Dendritic cell treated with granulocyte-macrophage colony-stimulating factor and Interleukin-4, amounts not matched to agents 40 ng/mL and 50 ng/mL, for 4 days (primary cell): ENCODE data around the gene ANKRD34C.

Source experiments
- H3K27ac Mint-ChIP-seq: one replicate; pipeline ENCODE4 v1.8.0; 2022; ENCODE audit warnings: mild to moderate bottlenecking, mixed read lengths
- H3K27me3 Mint-ChIP-seq: one replicate; pipeline ENCODE4 v1.8.0; 2022; ENCODE audit warnings: mild to moderate bottlenecking, mixed read lengths
- H3K36me3 Mint-ChIP-seq: one replicate; pipeline ENCODE4 v1.8.0; 2022; ENCODE audit warnings: low read depth, mixed read lengths
- H3K4me1 Mint-ChIP-seq: one replicate; pipeline ENCODE4 v1.8.0; 2022; ENCODE audit warnings: low read depth, mixed read lengths
- H3K4me3 Mint-ChIP-seq: one replicate; pipeline ENCODE4 v1.8.0; 2022; ENCODE audit warnings: mild to moderate bottlenecking, moderate library complexity, mixed read lengths
- H3K9me3 Mint-ChIP-seq: one replicate; pipeline ENCODE4 v1.8.0; 2022; ENCODE audit warnings: mixed read lengths
- intact Hi-C: fragments of 100-400 bp; cut with micrococcal nuclease; formaldehyde crosslinking; loops from one replicate; pipeline ENCODE4 v1.15.0; 2022

Gene ANKRD34C

DNA sequence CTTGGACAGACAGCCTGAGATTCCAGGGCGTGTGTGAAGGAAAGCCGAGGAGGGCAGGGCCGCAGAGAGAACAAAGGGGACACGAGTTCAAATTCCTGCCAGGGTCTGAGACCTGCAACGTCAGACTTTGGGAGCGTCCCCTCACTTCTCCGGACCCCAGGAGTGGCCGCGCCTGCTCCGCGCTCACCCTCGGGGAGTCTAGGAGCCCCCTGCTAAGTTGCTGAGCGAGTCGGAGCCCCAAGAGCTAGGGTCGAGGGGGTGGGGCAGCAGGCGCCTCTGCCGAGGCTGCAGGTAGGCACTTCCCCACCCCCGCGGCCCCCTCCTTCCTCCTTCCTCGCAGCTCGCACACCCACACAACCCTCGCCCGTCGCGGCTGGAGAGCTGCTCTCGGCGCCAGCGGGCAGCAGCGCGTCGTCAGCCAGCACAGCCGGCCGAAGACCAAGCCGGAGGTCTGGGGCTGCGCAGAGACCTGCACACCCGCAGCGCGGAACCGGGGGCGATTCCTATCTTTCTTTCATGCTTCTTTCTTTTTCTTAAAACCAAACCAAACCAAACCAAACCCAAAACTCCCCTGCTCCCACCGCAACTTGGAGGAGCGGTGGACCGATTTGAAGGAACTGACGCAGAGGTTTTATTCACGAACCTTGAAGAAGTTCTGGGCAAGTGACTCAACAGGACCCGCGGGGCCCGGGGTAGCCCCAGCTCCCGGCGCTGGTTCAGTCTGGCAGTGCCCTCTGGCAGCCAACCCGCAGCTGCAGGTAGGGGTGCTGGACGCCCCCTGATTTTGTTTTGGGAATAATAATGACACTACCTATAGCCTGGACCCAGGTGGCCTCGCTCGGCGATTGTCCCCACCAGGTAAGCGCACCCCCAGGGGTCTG, at the start of gene ANKRD34C:
Gene ANKRD34C, plus strand, starts transcription at position 352 of the 881 bp plus-strand sequence. CDS start 10,563 bp downstream, outside the sequence.
- Mint-ChIP-seq H3K36me3 (no peaks in the 10 kb centered on the region), H3K9me3 (no peaks in the 10 kb centered on the region), H3K4me3 (no peak within 1 kb of the TSS), H3K27me3 (peaks cover 51% of the 10 kb centered on the region), H3K4me1 (peaks cover 5% of the 10 kb centered on the region), H3K27ac (no peak within 1 kb of the TSS)
- intact Hi-C loops = no loop called here

DNA sequence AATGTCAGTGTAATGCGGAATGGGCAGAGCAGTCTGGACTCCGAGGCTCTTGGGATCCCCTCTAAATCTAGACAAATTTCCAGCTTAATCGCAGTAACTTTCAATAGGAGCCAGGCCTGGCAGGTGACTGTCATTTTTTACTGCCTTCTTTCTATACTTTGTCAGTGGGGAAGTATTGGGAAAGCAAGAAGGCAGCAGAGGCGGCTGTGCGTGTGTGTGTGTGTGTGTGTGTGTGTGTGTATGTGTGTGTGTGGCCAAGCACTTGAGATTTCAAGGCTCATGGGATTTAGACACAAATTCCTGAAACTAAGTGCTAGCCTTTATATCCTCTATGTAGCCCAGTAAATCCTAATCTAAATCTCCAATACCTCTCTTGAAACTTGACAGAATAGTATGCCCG, 49.3 kb upstream of the ANKRD34C start:
- H3K27me3 Mint-ChIP-seq = peaks cover 19% of the 10 kb centered on the region
- no peak overlapping the region for H3K4me3 Mint-ChIP-seq
- H3K4me1 Mint-ChIP-seq = no peaks in the 10 kb centered on the region
- peaks cover 26% of the 10 kb centered on the region for H3K9me3 Mint-ChIP-seq
- H3K27ac Mint-ChIP-seq = no peak overlapping the region
- H3K36me3 Mint-ChIP-seq = no peaks in the 10 kb centered on the region
- intact Hi-C loops = no loop called here

DNA sequence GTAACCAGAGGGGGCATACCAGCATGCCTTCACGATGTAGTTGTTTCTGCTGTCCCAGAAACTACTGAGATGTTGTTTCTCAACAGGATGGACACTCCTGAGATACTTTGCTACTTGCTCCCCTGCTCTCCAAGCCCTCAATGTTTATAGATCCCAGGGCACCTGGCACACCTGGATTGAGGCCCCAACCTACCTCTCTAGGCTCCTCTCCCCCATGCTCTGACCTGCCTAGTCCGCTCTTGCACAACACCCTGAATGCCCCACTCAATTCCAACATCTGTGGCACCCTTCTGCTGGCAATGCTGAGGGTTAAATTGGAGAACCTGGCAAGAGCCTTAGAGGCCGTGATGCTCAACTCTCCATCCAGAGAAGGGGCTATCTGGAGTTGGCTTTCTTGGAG, 42.5 kb upstream of the ANKRD34C start:
- Mint-ChIP-seq H3K27me3 (peaks cover 14% of the 10 kb centered on the region), H3K4me3 (no peak overlapping the region), H3K9me3 (no peaks in the 10 kb centered on the region), H3K4me1 (no peaks in the 10 kb centered on the region), H3K36me3 (no peaks in the 10 kb centered on the region), H3K27ac (no peak overlapping the region)
- intact Hi-C loops = no loop called here

DNA sequence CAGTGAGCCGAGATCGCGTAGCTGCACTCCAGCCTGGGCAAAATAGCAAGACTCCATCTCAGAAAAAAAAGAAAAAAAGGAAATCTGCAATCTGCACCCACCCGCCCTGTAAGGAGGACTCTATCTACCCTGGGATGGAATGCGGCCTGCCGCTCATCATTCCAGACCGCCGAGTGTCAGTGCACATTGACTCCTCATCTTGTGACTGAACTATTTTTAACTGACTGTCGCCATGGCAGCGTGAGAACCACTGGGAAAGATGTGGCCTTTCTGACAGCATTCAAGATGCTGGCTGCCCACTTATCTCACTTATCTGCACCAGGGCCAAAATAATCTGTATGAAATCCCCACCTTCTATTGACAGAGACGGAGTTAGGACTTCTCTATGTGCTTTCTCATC, 38.8 kb upstream of the ANKRD34C start:
- Mint-ChIP-seq H3K4me3 (no peak overlapping the region), H3K9me3 (no peaks in the 10 kb centered on the region), H3K36me3 (no peaks in the 10 kb centered on the region), H3K27me3 (peaks cover 17% of the 10 kb centered on the region), H3K27ac (no peak overlapping the region), H3K4me1 (no peaks in the 10 kb centered on the region)
- intact Hi-C loops = no loop called here

DNA sequence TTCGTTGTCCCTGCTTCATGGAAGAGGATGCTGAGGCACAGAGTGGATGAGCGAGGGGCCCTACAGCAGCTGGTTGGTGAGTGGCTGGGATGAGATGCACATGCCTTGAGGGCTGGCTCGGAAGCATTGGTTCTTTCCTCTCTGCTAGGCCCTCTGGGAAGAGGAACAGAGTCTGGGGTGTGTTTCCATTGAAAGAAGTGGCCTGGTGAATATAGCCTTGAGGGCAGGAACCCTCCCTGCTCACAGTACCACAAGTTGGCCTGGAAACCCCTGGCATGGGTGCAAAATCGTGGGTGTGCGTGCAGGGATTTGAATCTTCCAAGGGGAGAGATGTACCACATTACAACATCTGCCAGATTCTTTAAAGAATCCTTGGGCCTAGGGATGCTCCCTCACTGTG, 37.6 kb upstream of the ANKRD34C start:
- Mint-ChIP-seq H3K4me1 (no peaks in the 10 kb centered on the region), H3K27ac (no peak overlapping the region), H3K27me3 (peaks cover 18% of the 10 kb centered on the region), H3K9me3 (no peaks in the 10 kb centered on the region), H3K4me3 (no peak overlapping the region), H3K36me3 (no peaks in the 10 kb centered on the region)
- intact Hi-C loops = no loop called here

DNA sequence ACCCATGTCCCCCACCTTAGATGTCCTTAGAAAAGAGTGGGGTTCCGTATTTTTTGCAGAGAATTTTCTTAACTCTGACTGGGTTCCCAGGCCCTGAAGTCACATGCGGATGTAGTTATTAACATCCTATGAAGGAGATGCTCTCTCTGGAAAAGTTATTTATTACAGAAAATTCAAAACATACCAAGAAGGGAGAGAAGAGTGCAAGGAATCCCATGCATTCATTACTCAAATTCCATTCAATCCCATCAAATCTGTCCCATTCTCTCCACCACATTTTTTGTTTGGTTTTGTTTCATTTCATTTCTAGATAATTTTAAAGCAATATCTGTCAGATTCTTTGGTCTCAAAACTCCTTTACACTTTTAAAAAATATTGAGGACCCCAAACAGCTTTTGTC, 34.3 kb upstream of the ANKRD34C start:
- Mint-ChIP-seq H3K27me3 (peaks cover 20% of the 10 kb centered on the region), H3K4me1 (no peaks in the 10 kb centered on the region)
- intact Hi-C loops = no loop called here

DNA sequence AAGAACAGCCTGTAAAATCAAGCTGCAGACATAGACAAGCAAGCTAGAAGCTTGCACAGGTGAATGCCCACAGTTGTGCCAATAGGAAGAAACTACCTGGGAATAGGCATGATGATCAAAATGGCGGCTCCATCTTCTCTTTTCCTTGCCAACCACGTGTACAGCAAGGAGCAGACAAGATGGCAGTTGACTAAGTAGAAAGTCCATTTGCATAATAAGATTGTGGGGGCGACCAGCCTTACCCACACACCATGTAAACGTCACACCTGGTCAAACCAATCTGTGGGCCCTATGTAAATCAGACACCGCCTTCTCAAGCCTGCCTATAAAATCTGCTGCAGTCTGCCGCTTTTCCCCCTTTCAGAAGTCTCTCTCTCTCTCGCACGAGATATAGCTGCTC, 25.1 kb upstream of the ANKRD34C start:
- H3K4me3 Mint-ChIP-seq = no peak overlapping the region
- no peak overlapping the region for H3K27ac Mint-ChIP-seq
- peaks cover 9% of the 10 kb centered on the region for H3K27me3 Mint-ChIP-seq
- H3K4me1 Mint-ChIP-seq = no peaks in the 10 kb centered on the region
- intact Hi-C loops = no loop called here
- no peaks in the 10 kb centered on the region for H3K36me3 Mint-ChIP-seq
- H3K9me3 Mint-ChIP-seq = no peaks in the 10 kb centered on the region

More for the DNA sequence above, 34.3 kb upstream of the ANKRD34C start:
- H3K9me3 Mint-ChIP-seq = no peaks in the 10 kb centered on the region
- H3K4me3 Mint-ChIP-seq = no peak overlapping the region
- no peaks in the 10 kb centered on the region for H3K36me3 Mint-ChIP-seq
- no peak overlapping the region for H3K27ac Mint-ChIP-seq

DNA sequence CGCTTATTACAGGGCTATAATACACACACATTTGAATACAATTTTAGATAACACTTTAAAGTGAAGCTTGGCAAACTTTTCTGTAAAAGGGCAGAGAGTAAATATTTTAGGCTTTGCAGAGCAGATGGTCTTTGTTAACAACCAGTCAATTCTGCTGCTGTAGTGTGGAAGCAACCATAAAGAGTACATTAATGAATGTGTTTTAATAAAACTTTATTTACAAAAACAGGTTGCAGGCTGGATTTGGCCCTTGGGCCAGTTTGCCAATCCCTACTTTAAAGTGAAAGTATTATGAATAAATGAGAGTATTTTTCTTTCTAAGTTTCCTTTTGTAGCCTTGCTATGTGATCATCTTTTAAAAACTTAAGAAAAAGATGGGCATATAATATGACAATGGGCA, 20.7 kb upstream of the ANKRD34C start:
- Mint-ChIP-seq H3K27ac (no peak overlapping the region), H3K9me3 (no peaks in the 10 kb centered on the region), H3K4me3 (no peak overlapping the region), H3K27me3 (peaks cover 17% of the 10 kb centered on the region), H3K4me1 (no peaks in the 10 kb centered on the region), H3K36me3 (no peaks in the 10 kb centered on the region)
- intact Hi-C loops = no loop called here

DNA sequence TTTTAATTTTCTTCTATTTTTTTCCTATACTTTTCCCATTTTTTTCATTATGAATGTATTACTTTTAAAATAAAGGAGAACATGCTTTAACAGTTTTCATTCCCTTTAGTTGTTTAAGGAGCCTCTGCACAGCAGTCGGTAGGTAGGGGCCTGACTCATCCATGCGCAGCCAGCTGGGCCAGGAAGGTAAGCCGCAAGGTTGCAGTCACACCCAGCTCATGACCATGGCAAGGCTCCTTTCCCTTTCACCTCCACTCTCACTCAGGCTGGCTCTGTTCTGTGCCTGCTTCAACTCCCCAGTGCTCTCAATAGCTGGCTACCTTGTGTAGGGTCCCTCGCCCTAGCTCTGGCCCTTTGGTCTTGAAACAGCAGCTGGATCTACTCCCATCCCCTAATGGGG, 17.4 kb upstream of the ANKRD34C start:
- H3K27me3 Mint-ChIP-seq = peaks cover 20% of the 10 kb centered on the region
- H3K9me3 Mint-ChIP-seq = no peaks in the 10 kb centered on the region
- no peak overlapping the region for H3K4me3 Mint-ChIP-seq
- intact Hi-C loops = no loop called here
- no peaks in the 10 kb centered on the region for H3K36me3 Mint-ChIP-seq
- no peaks in the 10 kb centered on the region for H3K4me1 Mint-ChIP-seq
- no peak overlapping the region for H3K27ac Mint-ChIP-seq

DNA sequence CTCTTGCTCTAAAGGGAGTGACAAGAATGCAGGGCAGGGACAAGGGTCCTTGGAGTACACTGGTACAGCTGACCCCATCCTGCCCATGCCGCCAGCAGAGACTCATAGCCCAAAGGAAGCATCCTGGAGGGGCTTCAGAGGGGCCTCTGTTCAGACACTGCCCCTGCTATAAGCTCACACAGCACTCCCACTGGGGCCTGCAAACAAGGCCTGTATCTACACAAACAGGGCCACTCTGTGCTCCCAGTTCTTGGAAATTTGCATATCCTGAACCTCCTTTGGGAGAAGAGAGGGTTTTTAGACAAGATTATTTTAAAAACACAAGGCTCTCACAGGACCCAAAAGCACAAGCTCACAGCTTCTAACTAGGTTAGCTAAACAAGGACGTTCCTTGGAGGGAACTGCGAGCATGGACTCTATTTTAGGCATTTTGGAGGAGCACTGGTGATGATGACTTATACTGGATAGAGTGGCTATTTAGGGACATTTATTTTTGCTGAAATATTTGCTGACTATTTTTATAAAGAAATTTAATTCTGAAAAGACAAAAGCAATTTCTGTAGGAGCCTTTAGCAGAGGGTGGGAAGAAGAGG, 16.4 kb upstream of the ANKRD34C start:
- H3K27me3 Mint-ChIP-seq = peaks cover 18% of the 10 kb centered on the region
- intact Hi-C loops = no loop called here

DNA sequence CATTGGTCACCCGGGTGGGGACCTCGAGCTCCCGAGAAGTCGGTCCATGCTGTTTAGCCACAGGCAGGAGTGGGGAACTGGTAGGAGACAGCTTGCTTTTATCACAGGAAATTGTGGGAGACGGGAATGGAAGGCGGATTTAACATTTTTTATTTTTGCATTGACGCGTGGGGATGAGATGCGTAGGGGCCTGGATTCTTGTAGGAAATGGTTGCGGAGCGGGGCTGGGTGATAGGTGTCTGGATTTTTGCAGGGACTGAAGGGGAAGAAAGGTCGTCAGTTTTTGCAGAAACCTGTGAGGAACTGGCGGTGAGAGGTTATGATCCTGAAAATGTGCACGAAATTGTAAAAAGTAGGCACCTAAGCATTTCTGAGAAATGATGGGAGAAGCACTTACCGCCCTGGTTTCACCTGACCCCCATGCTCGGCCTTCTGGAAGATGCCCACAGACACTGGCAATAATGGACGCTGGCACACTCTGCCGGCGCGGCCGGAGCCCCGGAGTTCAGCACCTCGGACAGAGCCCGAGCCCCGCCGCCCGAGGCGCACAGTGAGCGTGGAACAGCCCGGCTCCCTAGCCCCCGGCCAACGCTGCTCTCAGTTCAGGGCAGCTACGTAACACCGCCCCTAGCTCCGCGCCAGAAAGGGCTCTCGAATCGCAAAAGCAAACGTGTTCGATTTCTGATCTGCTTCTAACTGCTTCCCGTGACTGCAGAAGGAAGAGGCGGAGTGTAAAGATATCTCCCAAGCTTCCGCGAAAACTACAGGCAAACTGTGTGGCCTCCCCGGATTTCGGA, 928 bp downstream of the ANKRD34C start:
- no peaks in the 10 kb centered on the region for H3K9me3 Mint-ChIP-seq
- peaks cover 51% of the 10 kb centered on the region for H3K27me3 Mint-ChIP-seq
- no peak overlapping the region for H3K4me3 Mint-ChIP-seq
- intact Hi-C loops = no loop called here
- no peaks in the 10 kb centered on the region for H3K36me3 Mint-ChIP-seq
- no peak overlapping the region for H3K27ac Mint-ChIP-seq
- H3K4me1 Mint-ChIP-seq = peaks cover 5% of the 10 kb centered on the region

More for the DNA sequence above, 16.4 kb upstream of the ANKRD34C start:
- Mint-ChIP-seq H3K36me3 (no peaks in the 10 kb centered on the region), H3K4me3 (no peak overlapping the region), H3K4me1 (no peaks in the 10 kb centered on the region), H3K9me3 (no peaks in the 10 kb centered on the region), H3K27ac (no peak overlapping the region)

DNA sequence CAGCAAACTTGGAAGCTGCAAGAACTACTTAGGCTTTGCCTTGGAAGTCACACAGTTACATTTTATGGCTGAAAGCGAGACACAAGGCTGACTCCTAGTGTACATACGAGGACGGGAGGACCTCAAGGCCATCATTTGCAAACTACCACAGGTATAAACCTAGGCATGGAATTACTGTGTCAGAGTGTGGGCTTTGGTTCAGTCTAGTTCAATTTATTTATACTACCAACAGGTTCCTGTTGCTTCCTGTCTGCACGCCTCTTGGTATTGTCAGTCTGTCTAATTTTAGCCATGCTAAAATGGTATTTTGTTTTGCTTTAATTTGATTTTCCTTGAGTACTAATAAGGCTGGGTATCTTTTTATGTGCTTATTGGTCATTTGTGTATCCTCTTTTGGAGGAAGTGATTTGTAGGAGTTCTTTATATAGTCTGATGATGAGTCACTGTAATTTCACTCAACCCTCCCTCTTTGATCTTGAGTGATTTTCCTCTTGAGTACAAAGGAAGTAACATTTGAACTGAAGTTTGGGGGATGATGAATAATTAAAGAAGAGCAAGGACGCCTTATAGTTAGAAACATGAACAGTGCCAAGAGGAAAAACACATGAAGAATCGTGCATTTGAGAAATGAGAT, 8.2 kb downstream of the ANKRD34C start:
- Mint-ChIP-seq H3K4me1 (peaks cover 5% of the 10 kb centered on the region), H3K4me3 (no peak overlapping the region), H3K36me3 (no peaks in the 10 kb centered on the region), H3K27ac (no peak overlapping the region), H3K27me3 (peaks cover 30% of the 10 kb centered on the region), H3K9me3 (no peaks in the 10 kb centered on the region)
- intact Hi-C loops = no loop called here

DNA sequence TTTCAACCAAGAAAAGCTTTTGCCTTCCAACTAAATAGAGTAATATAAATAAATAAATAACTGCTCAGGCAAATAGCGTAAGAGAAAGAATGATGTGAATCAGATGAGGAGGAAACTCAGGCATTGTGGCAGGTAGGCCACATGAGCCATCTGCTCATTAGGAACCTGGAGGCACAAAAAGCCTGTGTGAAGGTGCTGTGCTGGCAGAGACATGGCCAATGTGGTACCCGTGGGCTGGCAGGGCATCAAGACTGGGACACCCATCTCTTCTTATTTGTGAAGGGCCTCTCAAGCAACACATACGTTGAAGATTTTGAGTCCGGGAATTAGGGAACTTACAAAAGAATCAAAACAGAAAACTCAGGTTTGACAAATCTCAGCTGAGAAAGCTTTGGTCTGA, 9.5 kb downstream of the ANKRD34C start:
- Mint-ChIP-seq H3K36me3 (no peaks in the 10 kb centered on the region), H3K9me3 (no peaks in the 10 kb centered on the region), H3K4me1 (peaks cover 5% of the 10 kb centered on the region), H3K4me3 (no peak overlapping the region), H3K27ac (no peak overlapping the region), H3K27me3 (peaks cover 30% of the 10 kb centered on the region)
- intact Hi-C loops = no loop called here

DNA sequence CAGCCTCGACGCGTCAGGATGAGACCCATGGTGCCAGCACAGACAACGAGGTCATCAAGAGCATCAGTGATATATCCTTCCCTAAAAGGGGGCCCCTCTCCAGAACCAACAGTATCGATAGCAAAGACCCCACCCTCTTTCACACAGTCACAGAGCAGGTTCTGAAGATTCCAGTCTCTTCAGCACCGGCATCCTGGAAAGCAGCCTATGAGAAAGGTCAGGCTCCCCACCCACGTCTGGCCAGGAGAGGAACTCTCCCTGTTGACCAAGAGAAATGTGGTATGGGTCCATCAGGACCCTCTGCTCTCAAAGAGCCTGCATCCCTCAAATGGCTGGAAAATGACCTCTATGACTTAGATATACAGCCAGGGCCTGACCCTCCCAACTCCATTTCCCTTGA, 11.6 kb downstream of the ANKRD34C start:
- H3K27me3 Mint-ChIP-seq = peaks cover 35% of the 10 kb centered on the region
- H3K9me3 Mint-ChIP-seq = no peaks in the 10 kb centered on the region
- H3K4me3 Mint-ChIP-seq = no peak overlapping the region
- intact Hi-C loops = no loop called here
- peaks cover 5% of the 10 kb centered on the region for H3K4me1 Mint-ChIP-seq
- H3K36me3 Mint-ChIP-seq = no peaks in the 10 kb centered on the region
- no peak overlapping the region for H3K27ac Mint-ChIP-seq
